Pons (tissue), 1 donor: Measurements from ENCODE around the gene SLC12A3.

Source experiments
- DNase-seq: peaks from one replicate; pipeline ENCODE4 v3.0.0-alpha.2; 2016; ENCODE audit warnings: low spot score

The SLC12A3 gene

DNA sequence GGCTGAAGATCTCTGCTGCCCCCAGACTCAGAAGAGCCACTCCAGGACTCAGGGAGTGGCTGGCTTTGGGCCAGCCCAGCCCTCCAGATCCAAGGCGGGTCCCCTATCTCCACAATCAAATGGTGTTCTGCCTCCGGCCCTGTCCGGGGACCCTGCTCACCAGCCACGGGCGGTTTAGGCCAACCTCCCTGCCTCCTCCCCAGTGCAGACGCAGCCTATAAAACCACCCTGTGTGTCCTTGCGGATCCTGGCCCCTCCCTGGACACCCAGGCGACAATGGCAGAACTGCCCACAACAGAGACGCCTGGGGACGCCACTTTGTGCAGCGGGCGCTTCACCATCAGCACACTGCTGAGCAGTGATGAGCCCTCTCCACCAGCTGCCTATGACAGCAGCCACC is at the start of gene SLC12A3:
TSS of gene SLC12A3 (plus strand) at position 248 of the 400 bp plus-strand sequence. CDS start at position 277, 29 bp downstream.
- DNase-seq, result no peak

DNA sequence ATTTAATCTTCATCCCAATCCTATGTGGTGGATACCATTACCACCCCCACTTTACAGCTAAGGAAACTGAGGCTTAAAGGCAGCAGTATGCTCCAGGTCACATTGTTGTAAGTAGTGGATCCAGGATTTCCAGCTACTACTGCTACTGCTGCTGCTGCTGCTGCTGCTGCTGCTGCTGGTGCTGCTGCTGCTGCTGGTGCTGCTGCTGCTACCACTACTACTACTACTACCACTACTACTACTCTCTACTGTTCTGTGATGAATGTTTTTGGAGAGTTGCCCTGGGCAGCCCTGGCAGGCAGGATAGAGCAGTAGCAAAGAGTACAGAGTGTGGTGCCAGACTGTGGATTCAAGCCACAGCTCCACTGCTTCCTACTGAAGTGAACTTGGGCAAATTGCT is 49.3 kb upstream of the SLC12A3 start:
- no peak for DNase-seq

DNA sequence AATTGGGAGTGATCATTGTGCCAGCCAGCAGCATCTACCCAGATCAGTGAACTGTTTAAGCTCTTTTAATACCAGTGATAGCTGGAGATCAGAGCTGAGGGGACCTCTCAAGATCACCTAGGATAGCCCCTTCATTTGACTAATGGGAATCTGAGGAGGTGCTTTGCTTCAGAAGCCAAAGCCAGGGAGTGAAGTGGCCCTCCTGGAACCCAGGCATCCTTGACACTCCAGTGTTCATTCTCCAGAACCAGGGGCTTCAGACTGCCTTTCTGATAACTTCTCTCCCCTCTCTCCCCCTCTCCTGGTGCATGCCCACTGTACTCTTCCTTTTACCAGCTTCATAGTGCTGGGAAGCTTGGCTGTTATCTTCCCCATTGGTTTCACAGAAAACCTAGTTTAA is 48.0 kb upstream of the SLC12A3 start:
- DNase-seq, result no peak

DNA sequence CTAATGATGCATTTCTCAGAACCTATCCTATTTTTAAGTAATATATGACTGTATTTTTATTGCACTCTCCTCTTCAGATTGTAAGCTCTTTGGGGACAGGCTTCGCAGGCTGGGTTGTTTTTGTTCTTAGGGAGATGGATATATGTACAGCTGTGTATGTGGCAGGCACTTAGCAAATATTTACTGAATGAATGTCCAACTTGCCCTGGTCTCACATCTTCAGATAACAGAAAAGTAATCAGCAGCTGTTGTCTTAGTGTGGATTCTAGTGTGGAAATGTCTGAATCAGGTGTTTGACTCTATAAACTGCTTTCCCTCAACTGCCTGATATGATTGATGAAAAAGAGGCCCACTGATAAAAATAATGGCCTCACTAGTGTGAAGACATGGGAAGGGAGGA is 47.1 kb upstream of the SLC12A3 start:
- DNase-seq, result no peak

DNA sequence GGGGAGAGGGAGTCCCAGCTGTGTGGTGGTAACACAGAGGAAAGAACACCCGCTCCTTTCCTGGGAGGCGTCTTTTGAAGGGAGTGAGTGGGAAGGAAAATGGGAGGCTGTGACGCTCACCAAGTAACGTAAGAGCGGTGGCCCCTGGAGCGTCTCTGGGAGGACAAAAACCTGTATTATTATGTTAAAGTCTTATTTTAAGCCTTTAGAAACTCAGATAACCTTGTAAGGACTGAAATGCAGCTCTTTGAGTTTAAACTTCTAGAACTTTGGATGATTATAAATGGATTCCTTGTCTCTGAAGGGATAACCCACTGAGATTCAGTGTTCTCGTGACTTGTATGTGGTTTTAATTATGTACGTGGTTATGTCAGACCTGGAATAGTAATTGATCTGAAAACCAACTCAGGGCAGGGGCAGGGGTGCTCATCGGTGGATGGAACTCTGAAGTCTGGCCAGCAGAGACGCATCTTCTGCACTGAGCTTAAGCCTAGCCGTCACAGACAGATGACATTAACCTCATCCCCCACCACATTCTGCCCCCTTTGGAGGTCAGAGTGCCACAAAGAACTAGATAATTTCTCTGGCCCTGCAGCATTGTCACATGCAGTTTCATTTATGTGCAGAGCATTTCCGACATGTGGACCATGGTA is 41.8 kb upstream of the SLC12A3 start:
- no peak for DNase-seq

GRCh38 chr16:56824331-56824730 is 40.7 kb upstream of the SLC12A3 start:
- peak; percentile 55 for DNase-seq

- DNase-seq, result no peak
These were observed 40.2 kb upstream of the SLC12A3 start for GRCh38 chr16:56824804-56825203.

DNA sequence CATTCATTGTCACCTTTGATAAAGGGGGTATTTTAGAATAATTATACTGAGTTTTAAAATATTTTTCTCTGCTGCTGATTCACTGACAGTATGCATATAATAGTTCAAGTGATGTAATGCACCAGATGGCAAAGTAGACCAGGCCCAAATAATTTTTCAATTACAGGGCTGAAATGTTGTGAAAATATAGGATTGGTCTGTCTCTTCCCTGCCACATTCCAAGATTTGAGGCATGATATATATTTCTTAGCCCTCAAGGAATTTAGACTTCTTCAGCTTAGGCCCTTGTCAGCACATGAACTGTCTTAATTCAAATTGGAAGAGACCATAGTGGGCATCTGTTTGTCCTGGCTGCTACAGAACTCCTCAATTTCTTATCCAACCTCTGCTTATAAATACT is 39.2 kb upstream of the SLC12A3 start:
- no peak for DNase-seq

GRCh38 chr16:56828647-56829046 is 36.4 kb upstream of the SLC12A3 start:
- DNase-seq, result no peak

- DNase-seq, result no peak
These were observed 34.3 kb upstream of the SLC12A3 start for GRCh38 chr16:56830669-56831068.

GRCh38 chr16:56832768-56833167 is 32.2 kb upstream of the SLC12A3 start:
- no peak for DNase-seq

- no peak for DNase-seq
These were observed 31.6 kb upstream of the SLC12A3 start for GRCh38 chr16:56833243-56833970.

- no peak for DNase-seq
These were observed 29.7 kb upstream of the SLC12A3 start for GRCh38 chr16:56835320-56835719.

DNA sequence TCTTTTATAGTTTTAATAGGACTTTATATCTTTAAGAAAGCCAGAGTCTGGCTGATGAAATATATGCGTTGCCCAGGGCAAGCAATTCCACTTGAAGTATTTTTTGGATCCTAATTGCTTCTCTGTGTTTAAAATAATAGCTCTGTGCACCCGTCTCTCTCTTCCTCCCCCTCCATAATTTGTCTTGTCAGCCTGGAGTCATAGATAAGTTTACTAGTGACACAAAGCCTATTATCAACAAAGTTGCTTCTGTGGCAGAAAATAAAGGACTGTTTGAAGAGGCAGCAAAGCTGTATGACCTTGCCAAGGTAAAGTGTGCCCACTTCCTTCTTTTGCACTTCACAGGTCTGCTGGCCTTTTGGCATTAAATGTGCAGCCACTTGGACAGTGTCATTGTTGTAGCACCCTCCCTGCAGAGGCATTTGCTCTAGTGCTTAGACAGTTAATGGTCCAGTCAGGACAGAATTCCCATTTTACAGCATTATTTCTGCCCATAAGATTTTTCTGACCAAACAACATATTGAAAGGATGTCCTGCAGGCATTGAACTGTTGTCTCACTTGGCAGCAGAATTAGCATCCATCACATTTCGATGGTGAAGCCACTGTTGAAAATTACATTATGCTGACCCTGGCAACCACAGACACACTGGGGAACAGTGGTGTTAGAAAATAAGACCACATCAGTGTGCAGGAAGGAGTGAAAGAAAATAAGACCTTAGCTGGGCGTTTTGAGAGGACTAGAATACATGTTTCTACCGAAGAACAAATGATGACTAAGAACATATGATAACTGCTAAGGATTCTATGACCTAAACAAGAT is 28.4 kb upstream of the SLC12A3 start:
- DNase-seq, result no peak

DNA sequence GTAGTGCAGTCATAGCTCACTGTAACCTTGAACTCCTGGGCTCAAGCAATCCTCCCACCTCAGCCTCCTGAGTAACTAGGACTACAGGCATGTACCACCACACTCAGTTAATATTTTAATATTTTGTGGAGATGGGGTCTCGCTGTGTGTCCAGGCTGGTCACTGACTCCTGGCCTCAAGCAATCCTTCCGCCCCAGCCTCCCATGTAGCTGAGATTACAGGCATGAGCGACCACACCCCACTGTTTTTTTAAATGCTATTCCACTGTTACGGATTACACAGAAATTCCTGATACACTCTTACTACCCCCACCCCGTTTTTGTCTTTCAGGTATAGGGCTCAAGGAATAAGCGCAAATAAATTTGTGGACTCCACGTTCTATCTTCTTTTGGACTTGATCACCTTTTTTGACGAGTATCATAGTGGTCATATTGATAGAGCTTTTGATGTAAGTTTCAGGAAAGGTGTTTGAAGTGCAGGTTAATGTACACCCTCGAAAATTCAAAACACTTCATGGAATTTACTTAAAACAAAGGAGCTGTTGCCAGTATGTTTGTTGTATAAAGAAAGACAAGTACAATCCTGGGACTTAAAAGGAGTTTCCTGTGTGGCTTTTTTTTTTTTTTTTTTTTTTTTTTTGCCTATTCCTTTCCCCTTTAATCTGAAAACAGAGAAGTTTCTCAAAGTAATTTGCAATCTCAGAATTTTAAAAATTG is 26.2 kb upstream of the SLC12A3 start:
- no peak for DNase-seq

- no peak for DNase-seq
These were observed 23.8 kb upstream of the SLC12A3 start for GRCh38 chr16:56841233-56841632.

- no peak for DNase-seq
These were observed 23.3 kb upstream of the SLC12A3 start for GRCh38 chr16:56841659-56842058.

- no peak for DNase-seq
These were observed 22.9 kb upstream of the SLC12A3 start for GRCh38 chr16:56842133-56842532.

DNA sequence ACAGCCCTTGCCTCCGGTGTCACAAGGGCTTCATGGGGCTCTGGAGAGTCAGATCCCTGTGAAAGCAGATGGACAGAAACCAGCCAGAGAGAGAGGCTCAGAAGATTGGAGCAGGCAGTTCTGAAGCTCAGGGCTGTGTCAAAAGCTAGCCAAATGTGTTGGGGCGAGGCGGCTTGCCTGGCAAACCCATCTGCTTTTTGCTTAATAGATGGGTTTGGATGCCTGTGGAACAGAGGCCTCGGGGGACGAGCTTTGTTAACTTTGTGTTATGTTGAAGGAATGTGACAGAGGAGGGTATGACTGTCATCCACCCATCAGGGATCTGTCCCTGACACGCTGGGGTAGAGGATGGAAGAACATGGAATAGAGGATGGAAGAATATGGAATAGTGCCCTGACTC is 21.0 kb upstream of the SLC12A3 start:
- no peak for DNase-seq

DNA sequence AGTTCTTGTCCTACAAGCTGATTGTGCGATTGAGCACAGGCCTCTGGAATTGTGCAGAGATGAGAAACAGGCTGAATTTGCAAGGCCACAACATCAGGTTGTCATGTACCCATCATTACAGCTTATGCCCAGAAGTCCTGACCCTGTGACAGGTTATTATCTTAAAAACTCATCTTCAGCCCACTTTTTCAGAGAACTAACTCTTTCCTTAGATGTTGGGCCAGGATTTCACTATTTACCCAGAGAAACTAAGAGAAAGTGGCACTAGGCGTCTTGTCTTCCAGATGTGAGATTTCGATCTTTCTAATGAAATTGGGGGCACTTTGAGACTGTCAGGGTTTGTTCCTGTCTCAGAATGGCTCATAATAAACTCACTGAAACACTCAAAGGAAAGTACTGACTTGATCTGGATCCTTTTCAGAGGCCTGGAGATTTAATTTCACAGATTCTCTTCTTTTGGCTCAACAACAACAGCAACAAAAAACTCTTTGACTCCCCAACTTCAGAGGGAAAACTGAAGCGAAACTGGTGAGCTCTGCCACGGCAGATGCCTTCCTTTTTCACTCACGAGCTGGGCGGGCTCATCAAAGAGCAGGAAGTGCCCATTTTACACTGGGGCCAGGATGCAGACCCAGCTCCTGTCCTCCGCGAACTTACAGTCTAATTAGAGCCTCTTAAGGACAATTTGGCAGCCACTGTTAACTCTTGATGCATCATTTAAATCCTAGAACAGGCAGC is 17.7 kb upstream of the SLC12A3 start:
- DNase-seq, result peak; percentile 40
